ENCODE measurements around the gene ALDH3B2. TPM values are rescaled to one million over a fixed set of nuclear protein-coding genes. Genes with fewer than 3 reads are reported as not detected.
A peak's percentile ranks its signal among the peaks of the same experiment; 100 is the strongest.

Gene ALDH3B2
- total RNA-seq, 1 donor from 2014 or later = 3.1 TPM

DNA sequence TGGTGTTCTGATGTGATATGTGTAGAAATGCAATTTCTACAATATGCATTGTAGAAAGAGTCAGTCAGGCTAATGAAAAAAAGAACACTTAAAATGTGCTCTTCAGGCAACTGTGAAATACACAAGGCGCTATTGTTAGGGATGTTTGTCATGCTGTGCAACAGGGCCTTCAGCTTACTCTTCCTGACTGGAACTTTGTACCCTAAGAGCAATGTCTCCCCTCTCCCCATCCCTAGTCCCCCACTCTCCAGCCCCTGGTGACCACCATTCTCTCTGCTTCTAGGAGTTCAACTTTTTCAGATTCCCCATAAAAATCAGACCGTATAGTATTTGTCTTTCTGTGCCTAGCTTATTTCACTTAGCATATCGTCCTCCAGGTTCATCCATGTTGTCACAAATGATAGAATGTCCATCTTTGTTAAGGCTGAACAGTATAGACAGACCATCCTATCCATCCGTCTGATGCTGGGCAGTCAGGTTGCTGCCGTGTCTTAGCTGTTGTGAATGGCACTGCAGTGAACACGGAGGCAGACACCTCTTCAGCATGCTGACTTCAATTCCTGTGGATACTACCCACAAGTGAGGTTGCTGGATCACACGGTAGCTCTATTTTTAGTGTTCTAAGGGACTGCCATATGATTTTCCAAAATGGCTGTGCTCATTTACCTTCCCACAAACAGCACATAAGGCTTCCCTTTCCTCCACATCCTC is 57.0 kb downstream of the ALDH3B2 start:
- Mint-ChIP-seq H3K9me3 (no peaks in the 10 kb centered on the region), H3K27ac (no peak overlapping the region), H3K4me3 (no peak overlapping the region), H3K4me1 (peaks cover 36% of the 10 kb centered on the region), H3K27me3 (ENCODE audit: low read depth) (peaks cover 16% of the 10 kb centered on the region), H3K36me3 (peaks cover 5% of the 10 kb centered on the region)
- DNase-seq (ENCODE audit: low spot score in 2 of 2, unreplicated experiment in 2 of 2) = no peak
- TF ChIP-seq, protein P1, sequence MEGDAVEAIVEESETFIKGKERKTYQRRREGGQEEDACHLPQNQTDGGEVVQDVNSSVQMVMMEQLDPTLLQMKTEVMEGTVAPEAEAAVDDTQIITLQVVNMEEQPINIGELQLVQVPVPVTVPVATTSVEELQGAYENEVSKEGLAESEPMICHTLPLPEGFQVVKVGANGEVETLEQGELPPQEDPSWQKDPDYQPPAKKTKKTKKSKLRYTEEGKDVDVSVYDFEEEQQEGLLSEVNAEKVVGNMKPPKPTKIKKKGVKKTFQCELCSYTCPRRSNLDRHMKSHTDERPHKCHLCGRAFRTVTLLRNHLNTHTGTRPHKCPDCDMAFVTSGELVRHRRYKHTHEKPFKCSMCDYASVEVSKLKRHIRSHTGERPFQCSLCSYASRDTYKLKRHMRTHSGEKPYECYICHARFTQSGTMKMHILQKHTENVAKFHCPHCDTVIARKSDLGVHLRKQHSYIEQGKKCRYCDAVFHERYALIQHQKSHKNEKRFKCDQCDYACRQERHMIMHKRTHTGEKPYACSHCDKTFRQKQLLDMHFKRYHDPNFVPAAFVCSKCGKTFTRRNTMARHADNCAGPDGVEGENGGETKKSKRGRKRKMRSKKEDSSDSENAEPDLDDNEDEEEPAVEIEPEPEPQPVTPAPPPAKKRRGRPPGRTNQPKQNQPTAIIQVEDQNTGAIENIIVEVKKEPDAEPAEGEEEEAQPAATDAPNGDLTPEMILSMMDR (IDR thresholded peaks at IDR 0.05; ENCODE audit: unreplicated experiment) = no peak

DNA sequence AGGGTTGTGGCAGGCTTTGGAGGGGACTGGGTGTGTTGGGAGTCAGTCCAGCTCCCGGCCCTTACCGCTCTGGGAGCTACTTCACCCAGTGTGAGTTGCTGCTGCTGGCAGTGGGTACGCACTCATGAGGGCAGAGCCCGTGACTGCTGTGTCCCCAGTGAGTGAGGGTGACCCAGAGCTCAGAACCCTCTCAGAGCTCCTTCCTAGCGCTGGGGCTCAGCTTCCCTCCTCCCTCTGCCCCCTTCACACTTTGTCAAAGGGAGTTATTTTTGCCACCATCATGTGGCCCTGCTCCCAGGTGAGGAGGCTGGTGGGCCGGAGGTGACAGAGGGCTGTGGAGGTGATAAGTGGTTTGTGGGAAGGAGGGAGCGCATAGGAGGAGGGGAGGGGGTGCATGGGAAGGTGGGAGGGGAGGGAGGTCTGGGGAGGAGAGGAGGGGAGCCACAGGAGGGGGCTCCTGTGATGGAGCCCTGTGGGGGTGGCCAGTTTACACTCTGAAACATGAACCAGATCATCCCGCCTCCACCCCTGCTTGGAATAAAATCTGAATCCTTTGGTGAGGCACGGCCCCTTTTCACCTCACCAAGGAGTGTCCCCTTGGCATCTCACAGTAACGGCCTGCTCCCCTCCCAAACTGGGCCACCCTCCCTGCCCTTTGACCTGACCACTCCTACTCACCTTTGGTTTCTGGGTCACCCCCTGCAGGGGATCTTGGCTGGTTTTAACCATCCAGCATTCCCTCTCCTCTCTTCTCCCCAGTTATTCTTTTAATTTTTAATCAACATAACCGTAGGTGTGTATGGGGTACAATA is 57.8 kb downstream of the ALDH3B2 start:
- H3K4me3 Mint-ChIP-seq = no peak overlapping the region
- DNase-seq (ENCODE audit: low spot score in 2 of 2, unreplicated experiment in 2 of 2) = no peak
- H3K27ac Mint-ChIP-seq = no peak overlapping the region
- H3K36me3 Mint-ChIP-seq = peaks cover 5% of the 10 kb centered on the region
- peaks cover 12% of the 10 kb centered on the region for H3K27me3 Mint-ChIP-seq (ENCODE audit: low read depth)
- no peaks in the 10 kb centered on the region for H3K9me3 Mint-ChIP-seq
- TF ChIP-seq, protein P1 (IDR thresholded peaks at IDR 0.05; ENCODE audit: unreplicated experiment) = no peak
- peaks cover 29% of the 10 kb centered on the region for H3K4me1 Mint-ChIP-seq

DNA sequence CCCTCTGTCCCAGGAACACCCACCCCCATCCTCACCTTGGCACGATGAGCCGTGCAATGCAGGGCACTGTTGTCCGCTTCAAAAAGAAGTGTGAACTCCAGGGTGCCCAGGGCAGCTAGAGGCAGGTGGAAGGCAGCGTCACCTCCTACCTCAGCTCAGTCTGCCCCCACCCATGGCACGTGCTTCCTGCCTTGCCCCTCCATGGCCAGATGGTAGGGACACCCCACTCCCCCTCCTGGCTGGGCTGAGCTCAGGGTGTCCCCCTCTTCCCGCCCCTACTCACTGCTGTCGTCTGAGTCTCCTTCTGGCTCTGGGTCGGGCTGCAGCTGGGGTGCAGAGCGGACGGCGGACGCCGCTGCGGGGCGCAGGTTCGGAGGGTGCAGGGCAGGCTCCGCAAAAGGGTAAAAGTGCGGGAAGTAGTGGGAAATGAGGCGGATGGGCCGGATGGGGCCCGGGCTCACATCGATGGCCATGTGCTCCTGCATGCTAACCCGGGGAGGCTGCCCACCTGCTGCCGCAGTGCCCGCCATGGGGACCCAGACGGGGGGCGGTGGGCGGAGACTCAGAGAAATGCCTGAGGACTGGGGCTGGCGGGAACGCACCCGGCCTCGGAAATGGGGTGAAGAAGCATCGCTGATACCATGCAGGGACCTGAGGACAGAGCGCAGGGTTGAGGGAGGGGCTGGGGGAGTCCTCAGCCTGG is 58.5 kb downstream of the ALDH3B2 start:
- H3K36me3 Mint-ChIP-seq = peaks cover 5% of the 10 kb centered on the region
- no peak overlapping the region for H3K4me3 Mint-ChIP-seq
- peaks cover 22% of the 10 kb centered on the region for H3K4me1 Mint-ChIP-seq

DNA sequence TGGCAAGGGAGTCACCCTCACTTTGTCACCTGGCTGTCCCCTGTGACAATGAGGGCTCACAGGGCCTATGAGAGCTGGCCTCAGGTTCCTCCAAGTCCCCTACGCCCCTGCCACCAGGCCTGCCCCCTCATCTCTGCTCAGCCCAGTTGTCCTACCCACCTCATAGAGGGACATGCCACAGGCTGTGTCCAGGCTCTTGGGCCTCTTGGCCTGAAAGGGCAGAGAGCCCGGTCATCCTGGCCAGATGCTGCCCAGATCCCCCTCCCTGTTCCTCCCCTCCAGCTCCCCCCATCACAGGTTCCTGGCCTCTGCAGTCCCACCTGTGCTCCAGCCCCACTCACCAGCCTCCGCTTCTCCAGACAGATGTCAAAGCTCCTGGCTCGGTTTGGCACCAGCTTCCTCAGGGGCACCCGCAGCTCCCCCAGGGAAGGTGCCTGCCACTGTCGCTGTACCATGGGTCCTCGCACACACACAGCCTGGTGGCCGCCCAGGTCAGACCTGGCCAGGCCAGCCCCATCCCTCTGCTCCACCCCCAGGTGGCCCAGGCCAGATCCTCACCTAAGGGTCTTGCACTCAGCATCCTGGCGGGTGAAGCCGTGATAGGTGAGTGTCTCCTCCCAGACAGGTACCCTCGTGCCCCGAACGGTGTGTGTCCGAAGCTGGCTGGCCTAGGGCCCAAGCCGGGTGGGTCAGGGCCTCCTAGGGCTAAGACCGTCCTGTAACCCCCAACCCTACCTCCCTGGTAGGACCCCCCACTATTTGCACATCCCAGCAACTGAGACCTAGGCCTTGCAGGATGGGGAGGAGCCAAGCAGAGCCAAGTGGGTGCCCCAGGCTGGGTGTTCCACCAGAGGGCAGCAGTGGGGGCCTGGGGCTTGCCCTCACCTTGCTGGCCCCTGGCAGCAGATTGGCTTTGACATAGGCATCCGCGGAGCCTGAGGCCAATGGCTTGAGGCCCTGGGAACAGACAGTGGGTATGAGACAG is 59.4 kb downstream of the ALDH3B2 start:
- peak overlapping the region; percentile 82 for H3K27ac Mint-ChIP-seq
- peaks cover 18% of the 10 kb centered on the region for H3K4me1 Mint-ChIP-seq
- H3K4me3 Mint-ChIP-seq = peak overlapping the region; percentile 62
- H3K36me3 Mint-ChIP-seq = peaks cover 5% of the 10 kb centered on the region
- peaks cover 9% of the 10 kb centered on the region for H3K27me3 Mint-ChIP-seq (ENCODE audit: low read depth)
- no peaks in the 10 kb centered on the region for H3K9me3 Mint-ChIP-seq
- no peak for DNase-seq (ENCODE audit: low spot score in 2 of 2, unreplicated experiment in 2 of 2)
- TF ChIP-seq, protein P1 (IDR thresholded peaks at IDR 0.05; ENCODE audit: unreplicated experiment) = no peak

More for the DNA sequence above, 58.5 kb downstream of the ALDH3B2 start:
- peaks cover 9% of the 10 kb centered on the region for H3K27me3 Mint-ChIP-seq (ENCODE audit: low read depth)
- DNase-seq (ENCODE audit: low spot score in 2 of 2, unreplicated experiment in 2 of 2) = no peak
- H3K9me3 Mint-ChIP-seq = no peaks in the 10 kb centered on the region
- TF ChIP-seq, protein P1 (IDR thresholded peaks at IDR 0.05; ENCODE audit: unreplicated experiment) = no peak
- no peak overlapping the region for H3K27ac Mint-ChIP-seq

Measured in mesothelial cell of epicardium (in vitro differentiated cells).